Ovary (tissue), 3 donors: Measurements from ENCODE around the gene SCOC.

Source experiments
- EP300 ChIP-seq: sonication (generic); formaldehyde crosslinking; IDR thresholded peaks from one replicate; pipeline ENCODE4 v1.6.1; 2017; ENCODE audit warnings: antibody characterized with exemption
- POLR2A ChIP-seq: fragments of 450-650 bp; IDR thresholded peaks from one replicate; pipeline ENCODE4 v1.6.1; 2017; ENCODE audit warnings: antibody characterized with exemption, mild to moderate bottlenecking, moderate library complexity
- TF ChIP-seq, protein P1 (sequence below), 3 donors: fragments of 450-650 bp in 2 of 3; fragments of 200-600 bp in 1 of 3; IDR thresholded peaks; one replicate each; pipeline versions ENCODE4 v1.5.1 to v1.8.0; 2016 to 2022; ENCODE audit warnings: antibody characterized with exemption in 3 of 3, mild to moderate bottlenecking in 1 of 3
- donor health status: DM: no; HTN: no; CAD: no.

DNA sequence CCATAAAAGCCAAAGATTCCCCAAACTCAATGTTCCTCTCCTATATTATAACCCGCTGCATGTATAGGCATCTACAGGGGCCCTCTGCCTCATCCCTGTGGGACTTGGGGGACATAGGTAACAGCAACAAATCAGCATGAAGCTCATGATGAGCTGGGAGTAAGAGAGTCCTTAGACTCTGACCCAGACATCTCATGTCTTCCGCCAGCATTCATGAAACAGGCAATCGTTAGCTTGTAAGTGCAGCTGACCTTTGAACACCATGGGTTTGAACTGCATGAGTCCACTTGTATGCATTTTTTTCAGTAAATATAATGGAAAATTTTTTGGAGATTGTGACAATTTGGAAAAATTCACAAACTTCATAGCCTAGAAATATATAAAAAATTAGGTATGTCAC is 10.4 kb upstream of the SCOC start:
- TF ChIP-seq, protein P1, sequence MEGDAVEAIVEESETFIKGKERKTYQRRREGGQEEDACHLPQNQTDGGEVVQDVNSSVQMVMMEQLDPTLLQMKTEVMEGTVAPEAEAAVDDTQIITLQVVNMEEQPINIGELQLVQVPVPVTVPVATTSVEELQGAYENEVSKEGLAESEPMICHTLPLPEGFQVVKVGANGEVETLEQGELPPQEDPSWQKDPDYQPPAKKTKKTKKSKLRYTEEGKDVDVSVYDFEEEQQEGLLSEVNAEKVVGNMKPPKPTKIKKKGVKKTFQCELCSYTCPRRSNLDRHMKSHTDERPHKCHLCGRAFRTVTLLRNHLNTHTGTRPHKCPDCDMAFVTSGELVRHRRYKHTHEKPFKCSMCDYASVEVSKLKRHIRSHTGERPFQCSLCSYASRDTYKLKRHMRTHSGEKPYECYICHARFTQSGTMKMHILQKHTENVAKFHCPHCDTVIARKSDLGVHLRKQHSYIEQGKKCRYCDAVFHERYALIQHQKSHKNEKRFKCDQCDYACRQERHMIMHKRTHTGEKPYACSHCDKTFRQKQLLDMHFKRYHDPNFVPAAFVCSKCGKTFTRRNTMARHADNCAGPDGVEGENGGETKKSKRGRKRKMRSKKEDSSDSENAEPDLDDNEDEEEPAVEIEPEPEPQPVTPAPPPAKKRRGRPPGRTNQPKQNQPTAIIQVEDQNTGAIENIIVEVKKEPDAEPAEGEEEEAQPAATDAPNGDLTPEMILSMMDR (IDR thresholded peaks at IDR 0.05), result no peak
- TF ChIP-seq POLR2A (no peak), EP300 (no peak)
